ENCODE results near the gene NR6A1.

DNA sequence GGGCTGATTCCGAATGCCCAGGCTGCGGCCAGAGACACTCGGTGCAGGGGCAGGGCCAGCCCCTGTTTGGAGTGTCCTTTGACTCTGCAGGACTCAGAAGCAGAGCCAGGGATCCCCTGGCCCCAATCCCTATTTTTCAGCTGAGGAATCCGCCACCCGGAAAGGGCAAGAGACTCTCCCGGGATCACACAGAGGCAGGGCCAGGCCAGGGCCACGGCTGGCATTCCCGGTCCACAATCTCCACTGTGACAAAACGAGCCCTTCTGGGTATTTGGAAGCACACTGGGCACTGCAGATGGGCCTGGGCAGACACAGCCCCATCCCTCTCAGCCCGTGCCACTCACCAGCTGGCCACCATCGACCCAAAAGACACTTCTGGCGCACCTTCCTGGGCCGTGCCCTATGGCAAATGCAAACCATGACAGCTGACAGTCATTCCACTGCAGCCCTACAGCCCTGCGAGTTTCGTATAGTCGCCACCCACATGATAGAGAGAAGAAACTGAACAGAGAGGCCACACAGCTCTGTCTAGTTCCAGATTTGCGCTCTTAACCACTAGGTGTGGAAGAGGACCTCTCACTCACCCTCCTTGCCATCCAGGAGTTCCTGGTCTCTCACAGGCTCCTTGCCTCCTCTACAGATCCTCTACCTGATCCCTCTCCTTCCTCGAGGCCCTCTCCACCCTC lies 277.2 kb downstream of the NR6A1 start:
- TF ChIP-seq POLR2A (IDR thresholded peaks at IDR 0.05; ENCODE audit: low read length): no peak
- no peak for TF ChIP-seq GATA1 (IDR thresholded peaks at IDR 0.05; ENCODE audit: low read depth, low read length)
